Measurements from ENCODE around the gene CLCNKB.
A peak's percentile ranks its signal among the peaks of the same experiment; 100 is the strongest.

DNA sequence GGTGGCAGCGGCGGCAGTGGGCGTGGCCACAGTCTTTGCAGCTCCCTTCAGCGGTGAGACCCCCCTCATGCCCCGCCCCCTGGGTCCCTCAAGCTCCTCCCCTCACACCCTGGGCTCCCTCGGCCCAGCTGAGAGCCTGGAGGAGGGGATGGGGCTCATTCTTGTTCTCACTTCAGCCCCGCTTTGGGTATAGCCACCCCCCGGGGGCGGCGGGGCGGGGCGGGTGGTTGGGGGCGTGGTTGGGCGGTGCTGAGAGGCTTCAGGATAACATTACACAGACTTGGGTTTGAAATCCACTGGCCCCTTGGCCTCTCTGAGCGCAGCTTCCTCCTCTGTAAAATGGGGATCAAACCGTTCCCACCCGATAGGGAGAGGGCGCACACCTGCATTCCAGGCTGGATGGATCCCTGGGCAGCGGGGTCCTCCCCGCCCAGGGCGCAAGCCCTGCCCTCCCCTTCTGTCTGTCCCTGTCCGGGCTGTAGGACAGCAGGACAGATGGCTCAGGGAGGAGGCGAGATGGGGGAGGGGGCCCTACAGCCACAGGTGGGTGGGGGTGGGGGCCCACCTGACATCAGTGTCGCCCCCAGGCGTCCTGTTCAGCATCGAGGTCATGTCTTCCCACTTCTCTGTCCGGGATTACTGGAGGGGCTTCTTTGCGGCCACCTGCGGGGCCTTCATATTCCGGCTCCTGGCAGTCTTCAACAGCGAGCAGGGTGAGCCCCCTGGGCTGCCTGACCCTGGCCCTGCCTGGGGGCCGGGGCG lies 16.7 kb upstream of the CLCNKB start:
- TF ChIP-seq CTCF (IDR thresholded peaks at IDR 0.05) = no peak
- peak in 2 of 4 donors; percentile 16 to 24 for TF ChIP-seq POLR2AphosphoS5 (IDR thresholded peaks at IDR 0.05)

Data from sigmoid colon (tissue), 4 donors.